Sigmoid colon (tissue), 4 donors: ENCODE data around the gene PSPN.

Source experiments
- EP300 ChIP-seq, 4 donors: sonication (generic); formaldehyde crosslinking; IDR thresholded peaks; one replicate each; pipeline ENCODE4 v1.6.1; 2017; ENCODE audit warnings: antibody characterized with exemption in 4 of 4
- POLR2A ChIP-seq, 2 donors: fragments of 450-650 bp; IDR thresholded peaks; one replicate each; pipeline ENCODE4 v1.6.1; 2016; ENCODE audit warnings: antibody characterized with exemption in 2 of 2, mild to moderate bottlenecking in 2 of 2, moderate library complexity in 2 of 2
- POLR2AphosphoS5 ChIP-seq, 4 donors: sonication (generic); formaldehyde crosslinking; IDR thresholded peaks; one replicate each; pipeline ENCODE4 v1.6.1; 2017; ENCODE audit warnings: antibody characterized with exemption in 4 of 4
- TF ChIP-seq, protein P1 (sequence below), 4 experiments: fragments of 450-650 bp in 3 of 4; fragments of 200-600 bp in 1 of 4; IDR thresholded peaks; one replicate each; pipeline ENCODE4 v1.5.1; 2016 to 2019; ENCODE audit warnings: antibody characterized with exemption in 4 of 4, mild to moderate bottlenecking in 3 of 4, moderate library complexity in 2 of 4

DNA sequence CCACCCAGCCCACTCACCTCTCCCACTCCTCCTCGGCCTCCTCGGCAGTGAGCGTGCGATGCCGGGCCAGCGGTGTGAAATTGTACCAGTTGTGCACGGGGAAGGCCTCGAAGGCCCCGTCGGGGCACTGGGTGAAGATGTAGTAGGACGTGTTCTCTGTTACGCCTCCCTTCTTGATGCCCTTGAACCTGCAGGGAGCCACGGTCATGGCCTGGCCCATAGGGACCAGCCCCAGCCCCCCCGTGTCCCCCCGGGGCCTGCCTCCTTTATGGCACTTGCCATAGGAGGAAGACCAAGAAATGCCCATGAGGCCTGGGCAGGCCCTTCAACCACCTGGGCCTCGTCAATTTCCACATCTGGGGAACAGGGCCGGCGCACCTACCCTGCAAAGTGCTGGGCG, 11.6 kb upstream of the PSPN start:
- no peak for TF ChIP-seq POLR2A (IDR thresholded peaks at IDR 0.05)
- TF ChIP-seq, protein P1, sequence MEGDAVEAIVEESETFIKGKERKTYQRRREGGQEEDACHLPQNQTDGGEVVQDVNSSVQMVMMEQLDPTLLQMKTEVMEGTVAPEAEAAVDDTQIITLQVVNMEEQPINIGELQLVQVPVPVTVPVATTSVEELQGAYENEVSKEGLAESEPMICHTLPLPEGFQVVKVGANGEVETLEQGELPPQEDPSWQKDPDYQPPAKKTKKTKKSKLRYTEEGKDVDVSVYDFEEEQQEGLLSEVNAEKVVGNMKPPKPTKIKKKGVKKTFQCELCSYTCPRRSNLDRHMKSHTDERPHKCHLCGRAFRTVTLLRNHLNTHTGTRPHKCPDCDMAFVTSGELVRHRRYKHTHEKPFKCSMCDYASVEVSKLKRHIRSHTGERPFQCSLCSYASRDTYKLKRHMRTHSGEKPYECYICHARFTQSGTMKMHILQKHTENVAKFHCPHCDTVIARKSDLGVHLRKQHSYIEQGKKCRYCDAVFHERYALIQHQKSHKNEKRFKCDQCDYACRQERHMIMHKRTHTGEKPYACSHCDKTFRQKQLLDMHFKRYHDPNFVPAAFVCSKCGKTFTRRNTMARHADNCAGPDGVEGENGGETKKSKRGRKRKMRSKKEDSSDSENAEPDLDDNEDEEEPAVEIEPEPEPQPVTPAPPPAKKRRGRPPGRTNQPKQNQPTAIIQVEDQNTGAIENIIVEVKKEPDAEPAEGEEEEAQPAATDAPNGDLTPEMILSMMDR (IDR thresholded peaks at IDR 0.05) = no peak
- no peak for TF ChIP-seq POLR2AphosphoS5 (IDR thresholded peaks at IDR 0.05)
- TF ChIP-seq EP300 (IDR thresholded peaks at IDR 0.05) = no peak
